HG03060 (cell line): ENCODE data around the gene IQGAP1.
"Not testable (repeated sequence)": the region's sequence is repeated elsewhere in the genome, so short reads cannot be mapped to it uniquely, and the experiment has no call there.

ENCODE experiments used
- ATAC-seq: cut with Tn5 transposase; IDR thresholded peaks from one replicate; pipeline ENCODE4 v1.9.1; 2021; ENCODE audit warnings: low read depth, moderate number of reproducible peaks; ENCODE audit not compliant: unreplicated experiment

IQGAP1 gene

DNA sequence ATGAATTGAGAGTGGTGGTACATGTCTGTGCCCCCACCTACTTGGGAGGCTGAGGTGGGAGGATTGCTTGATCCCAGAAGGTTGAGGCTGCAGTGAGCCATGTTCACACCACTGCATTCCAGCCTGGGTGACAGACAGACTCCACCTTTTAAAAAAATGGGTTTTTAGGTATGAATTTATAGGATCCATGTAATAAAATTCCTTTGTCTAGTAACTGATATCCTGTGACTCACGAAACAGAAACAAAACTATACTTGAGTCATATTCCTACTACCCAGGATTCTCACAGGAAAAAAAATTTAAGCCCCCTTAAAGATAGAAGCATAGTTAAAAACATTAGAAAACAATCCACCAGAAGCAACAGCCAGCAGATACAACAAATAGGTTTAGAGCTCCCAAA lies 131.6 kb downstream of the IQGAP1 start:
- ATAC-seq = no peak

DNA sequence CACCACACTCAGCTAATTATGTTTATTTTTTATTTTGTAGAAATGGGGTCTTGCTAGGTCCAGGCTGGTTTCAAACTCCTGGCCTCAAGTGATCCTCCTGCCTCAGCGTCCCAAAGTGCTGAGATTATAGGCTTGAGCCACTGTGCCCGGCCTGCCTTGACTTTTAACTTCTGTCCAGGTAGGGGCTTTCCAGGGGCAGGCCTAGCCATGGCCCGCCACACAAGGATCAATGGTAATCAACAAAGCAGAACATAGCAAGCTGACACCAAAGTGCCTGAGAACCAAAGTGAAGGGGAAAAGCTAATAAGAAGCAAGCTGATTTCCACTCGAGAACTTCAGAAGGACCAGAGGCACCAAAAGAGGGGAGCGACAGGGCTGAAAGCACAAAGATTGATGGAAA lies 132.3 kb downstream of the IQGAP1 start:
- ATAC-seq = no peak

DNA sequence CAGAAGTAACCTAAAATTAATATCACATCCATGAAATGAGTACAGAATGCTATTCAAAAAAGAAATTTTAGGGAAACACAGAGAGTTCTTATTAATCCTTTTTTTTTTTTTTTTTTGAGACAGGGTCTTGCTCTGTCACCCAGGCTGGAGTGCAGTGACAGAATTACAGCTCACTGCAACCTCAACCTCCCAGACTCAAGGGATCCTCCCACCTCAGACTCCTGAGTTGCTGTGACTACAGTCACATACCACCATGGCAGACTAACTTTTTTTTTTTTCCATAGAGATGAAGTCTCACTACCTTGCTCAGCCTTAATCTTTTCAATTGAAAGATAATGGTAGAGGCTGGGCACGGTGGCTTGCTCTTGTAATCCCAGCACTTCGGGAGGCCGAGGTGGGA lies 135.3 kb downstream of the IQGAP1 start:
- no peak for ATAC-seq

DNA sequence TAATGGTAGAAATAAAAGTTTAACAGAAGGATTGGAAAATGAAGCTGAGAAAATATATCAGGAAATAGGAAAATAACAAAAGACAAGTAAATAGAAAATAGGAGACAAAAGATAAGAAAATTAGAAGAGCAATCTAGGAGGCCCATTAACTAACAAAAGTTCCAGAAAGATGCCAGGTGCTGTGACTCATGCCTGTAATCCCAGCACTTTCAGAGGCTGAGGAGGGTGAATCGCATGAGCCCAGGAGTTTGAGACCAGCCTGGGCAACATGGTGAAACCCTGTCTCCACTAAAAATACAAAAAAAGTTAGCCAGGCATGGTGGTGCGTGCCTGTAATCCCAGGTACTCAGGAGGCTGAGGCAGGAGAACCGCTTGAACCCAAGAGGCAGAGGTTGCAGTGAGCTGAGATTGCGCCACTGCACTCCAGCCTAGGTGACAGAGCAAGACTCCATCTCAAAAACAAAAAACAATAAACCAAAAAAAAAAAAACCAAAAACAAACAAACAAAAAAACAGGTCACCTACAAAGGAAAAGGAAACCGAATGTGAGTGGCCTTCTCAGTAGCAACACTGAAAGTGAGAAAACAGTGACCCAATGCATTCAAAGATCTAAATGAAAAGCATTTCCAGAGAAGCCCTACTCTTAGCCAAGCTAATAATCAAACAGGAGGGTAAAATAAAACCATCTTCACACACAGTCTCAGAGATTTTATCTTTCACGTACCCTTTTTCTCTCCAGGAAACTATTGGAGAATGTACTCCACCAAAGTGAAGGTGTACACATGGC lies 136.2 kb downstream of the IQGAP1 start:
- not testable (repeated sequence) for ATAC-seq

DNA sequence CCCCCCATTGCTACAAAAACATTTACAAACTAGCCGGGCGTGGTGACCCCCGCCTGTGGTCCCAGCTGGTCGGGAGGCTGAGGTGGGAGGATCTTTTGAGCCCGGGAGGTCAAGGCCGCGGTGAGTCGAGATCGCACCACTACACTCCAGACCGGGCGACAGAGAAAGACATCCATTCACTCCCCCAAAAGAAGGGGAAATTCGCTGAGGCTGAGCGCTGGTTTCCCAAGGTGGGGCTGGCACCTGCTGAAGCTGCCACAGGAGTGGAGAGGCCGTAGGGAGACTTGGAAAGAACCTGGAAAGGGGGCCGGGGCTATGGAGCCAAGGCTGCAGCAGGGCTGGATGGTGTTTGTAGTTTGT lies 140.9 kb downstream of the IQGAP1 start:
- no peak for ATAC-seq

DNA sequence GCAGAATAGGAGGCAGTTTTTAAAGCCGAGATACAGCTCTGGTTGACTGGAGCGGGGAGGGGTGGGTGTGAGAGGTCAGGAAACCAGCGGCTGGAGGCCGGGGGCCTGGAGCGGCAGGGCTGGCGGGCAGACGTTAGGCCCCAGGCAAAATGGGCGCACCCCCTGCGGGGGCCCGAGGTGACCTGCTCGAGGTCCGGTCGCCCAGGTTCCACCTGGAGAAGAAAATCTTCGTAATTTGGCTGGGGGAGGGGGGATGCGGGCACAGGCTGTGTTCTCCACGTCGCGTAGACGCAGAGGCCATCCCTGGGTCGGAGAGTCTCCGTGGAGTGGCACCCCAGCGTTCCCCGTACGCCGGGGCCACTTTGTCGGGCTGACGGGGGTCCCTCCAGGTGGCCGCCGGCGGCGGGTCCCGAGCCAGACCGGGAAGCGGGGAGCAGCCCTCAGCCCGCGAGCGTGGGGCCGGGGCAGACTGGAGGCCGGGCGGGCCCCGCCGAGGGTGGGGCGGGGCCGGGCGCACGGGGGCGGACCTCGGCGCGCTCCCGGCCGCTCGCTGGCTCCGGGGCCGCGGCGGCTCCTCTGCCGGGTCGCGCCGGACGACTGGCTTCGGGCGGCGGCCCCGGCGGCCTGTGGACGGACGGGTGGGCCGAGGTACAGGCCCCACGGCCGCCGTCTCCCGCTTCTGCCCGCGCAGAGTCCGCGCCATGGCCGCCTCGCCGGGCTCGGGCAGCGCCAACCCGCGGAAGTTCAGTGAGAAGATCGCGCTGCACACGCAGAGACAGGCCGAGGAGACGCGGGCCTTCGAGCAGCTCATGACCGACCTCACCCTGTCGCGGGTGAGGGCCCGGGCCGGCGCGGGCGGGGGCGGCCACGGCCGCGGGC lies 141.6 kb downstream of the IQGAP1 start, which contains the start of gene CRTC3:
CRTC3 (plus strand) TSS at position 553 of the 879 bp plus-strand sequence; CDS start at position 702, 149 bp downstream.
- ATAC-seq = no peak

DNA sequence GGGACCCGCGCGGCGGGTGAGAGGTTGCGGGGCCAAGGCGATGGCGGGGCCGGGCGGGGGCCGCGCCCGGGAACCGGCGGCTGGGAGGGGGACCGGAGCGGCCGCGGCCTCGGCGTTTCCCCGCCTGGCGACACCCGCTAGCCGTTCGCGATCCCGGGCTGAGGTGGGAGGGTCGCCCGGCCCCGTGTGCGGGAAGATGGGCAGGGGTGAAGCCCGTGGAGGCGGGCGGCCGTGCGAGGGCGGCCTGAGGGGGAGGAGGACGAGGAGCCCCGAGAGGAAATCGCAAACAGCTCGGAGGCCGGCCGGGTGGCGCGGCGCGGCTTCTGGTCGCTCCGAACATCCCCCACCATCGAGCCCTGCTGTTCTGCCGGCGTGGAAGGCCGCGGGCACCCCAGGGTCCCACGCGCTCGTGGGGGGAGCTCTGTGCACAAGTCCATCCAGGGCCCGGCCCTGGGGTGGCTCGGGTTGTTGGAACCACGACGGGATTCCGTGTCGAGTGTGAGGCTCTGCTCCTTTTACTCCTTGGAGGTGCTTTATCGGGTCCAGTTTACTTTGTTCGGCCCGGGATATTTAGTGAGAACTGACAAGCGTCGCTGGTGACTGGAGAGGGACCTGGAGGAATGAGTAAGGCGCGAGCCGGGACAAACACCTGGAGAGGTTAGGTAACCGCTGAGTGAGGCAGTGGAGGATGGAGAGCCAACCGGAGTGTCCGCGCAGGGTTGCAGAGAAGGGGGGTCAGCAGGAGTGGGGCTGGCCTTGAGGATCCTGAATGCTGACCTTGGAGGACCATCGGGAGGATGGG lies 142.4 kb downstream of the IQGAP1 start:
- ATAC-seq = no peak

DNA sequence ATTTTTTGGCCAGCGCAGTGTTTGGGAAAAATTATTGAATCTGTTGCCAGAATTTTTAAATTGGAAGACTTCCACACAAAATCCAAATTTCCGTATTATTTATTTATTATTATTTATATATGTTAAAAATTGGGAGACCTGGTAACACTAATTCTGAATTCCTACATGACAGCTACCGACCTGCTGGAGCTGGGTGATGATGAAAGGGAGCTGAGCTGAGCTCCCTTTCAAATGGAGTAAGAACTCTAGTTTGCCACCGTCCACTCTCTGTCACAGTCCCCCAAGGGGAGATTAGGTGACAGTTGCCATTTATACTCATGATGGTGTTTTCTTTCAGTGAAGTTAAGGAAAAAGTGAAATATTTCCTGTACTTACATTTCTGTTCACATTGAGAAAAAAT lies 143.1 kb downstream of the IQGAP1 start:
- ATAC-seq = no peak

DNA sequence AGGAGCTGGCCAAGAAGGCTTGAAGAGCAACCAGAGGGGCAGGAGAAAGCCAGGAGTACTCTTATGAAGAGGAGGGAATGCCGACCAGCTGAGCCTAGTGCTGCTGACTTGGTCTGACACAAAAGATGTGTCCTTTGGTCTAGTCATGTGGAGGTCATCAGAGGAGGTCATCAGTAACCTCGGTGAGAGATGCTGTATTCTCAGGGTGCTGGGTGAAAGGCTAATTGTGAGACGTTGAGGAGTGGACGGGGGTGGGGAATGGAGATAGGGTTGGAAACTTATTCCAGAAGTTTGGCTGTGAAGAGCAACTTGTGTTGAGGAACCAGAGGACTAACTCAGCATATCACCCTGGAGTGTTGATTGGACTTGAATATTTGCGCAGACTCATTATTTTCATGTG lies 147.2 kb downstream of the IQGAP1 start:
- ATAC-seq = no peak

DNA sequence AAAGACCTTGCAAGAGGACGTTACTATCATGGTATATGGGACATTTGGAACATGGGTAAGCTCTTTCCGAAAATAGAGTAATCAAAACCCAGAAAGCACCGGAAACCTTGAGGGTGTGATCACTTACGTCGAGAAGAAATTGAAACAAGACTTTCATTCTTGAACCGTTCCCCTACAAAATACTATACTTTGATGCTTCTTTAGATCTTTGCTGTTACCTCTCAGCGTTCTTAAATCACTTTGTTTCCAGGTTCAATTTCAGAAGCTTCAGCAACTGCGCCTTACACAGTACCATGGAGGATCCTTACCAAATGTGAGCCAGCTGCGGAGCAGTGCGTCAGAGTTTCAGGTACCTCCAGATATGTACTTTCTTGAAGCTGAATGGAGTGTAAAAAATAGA lies 151.7 kb downstream of the IQGAP1 start:
- no peak for ATAC-seq

DNA sequence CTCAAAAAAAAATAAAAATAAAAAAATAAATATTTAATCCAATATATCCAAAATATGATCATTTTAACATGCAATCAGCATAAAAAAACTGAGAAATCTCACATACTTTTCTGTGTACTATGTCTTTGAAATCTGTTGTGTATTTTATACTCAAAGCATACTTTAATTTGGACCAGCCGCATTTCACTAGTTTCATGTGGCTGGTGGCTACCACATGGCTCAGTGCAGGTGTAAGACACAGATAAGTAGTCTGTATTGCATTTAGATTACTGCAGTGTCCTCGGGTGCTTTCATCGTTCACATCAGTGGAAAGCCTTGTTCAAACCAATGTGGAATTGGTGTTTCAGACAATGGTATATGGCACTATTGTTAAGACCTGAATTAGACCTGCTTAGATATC lies 152.7 kb downstream of the IQGAP1 start:
- ATAC-seq = no peak

DNA sequence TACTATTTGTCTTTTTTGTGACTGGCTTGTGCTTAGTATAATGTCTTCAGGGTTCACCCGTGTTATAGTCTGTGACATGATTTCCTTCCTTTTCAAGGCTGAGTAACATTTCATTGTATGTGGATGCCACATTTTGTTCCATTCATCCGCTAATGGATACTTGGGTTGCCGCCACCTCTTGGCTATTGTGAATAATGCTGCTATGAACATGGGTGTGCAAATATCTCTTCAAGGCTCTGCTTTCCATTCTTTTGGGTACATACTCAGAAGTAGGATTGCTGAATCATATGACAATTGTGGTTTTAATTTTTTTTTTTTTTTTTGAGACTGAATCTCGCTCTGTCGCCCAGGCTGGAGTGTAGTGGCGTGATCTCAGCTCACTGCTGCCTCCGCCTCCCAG lies 157.1 kb downstream of the IQGAP1 start:
- ATAC-seq = no peak

DNA sequence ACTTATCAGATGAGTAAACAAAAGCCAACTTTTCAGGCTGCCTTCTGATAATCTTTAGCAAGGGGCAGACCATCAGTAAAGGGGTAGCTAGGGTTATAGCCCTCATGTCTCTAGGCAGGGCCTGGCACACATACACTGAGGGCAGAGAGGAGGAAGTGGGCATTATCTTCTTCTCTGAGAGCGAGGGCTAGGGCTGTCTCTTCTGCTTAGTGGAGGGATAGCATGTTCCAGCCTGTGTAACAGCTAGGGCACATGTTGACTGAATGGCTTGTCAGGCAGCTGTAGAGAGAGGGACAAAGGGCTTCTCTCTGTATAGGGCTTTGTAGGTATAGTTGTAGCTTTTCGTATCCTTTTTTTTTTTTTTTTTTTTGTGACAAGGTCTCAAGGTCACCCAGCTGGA lies 159.5 kb downstream of the IQGAP1 start:
- ATAC-seq = no peak

DNA sequence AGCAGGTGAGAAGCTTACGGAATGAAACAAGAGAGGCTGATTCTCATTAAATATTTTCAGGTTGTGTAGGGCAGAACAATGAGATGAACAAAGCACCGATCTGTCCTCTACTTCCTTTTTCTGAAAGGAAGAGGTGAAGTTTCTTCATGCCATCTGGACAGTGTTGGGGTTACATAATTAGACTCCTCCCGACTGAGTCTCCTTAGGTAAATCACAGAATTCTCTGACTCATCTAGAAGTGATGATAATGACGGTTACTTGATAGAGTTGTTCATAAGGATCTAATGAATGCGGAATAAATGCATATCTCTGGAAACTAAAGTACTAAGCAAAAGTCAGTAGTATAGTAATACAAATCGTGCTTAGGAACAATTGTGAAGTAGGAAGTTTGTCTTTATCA lies 162.9 kb downstream of the IQGAP1 start:
- ATAC-seq = no peak
